GM12873 (cell line): ENCODE measurements around the gene DIP2A.

Source experiments
- CTCF ChIP-seq: IDR thresholded peaks from 2 replicates; pipeline ENCODE4 v1.5.1; 2012; ENCODE audit warnings: low read depth, mild to moderate bottlenecking, moderate library complexity, low read length, control low read depth; ENCODE audit not compliant: insufficient read depth; ENCODE audit errors: missing control alignments

DIP2A gene

DNA sequence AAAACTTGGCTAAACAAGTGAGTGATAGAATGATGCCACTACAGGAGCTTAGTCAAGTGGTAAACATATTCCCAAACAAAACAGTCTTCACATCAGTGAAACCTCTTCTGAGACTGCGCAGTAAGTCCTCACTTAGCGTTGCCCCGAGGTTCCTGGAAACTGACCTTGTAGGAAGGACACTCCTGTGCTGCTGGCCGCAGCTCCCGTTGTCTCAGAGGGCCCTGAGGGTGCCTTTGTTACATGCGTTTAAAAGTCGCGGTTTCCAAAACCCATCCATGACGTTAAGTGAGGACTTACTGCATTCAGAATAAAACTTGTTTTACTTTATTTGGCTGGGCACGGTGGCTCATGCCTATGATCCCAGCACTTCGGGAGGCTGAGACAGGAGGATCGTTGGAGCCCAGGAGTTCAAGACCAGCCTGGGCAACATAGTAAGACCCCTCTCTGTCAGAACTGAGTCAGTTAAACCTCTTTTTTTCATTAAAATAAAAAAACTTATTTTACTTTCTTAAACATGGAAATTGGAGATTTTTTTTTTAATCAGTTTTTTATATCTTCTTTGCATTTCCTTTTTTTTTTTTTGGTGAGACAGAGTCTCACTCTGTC is 36.0 kb upstream of the DIP2A start:
- TF ChIP-seq CTCF, result no peak

DNA sequence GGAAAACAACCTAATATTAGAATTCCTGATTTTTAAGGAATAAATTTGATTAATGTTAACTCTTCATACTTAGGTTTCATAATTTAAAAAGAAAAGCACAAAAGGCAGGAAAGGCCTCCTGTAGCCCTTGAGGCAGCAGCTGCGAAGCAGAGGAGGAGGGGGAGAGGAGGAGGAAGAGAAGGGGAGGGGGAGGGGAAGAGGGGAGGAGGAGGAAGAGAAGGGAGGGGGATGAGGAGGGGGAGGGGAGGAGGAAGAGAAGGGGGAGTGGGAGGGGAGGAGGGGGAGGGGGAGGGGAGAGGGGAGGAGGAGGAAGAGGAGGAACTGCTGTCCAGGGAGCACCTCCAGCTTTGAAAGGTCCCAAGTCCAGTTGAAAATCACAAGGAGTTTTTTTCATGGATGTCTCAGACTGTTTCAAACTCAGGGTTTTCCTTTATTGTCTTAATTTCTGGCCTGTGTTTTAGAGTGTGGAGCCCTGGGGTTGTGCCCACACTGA is 35.1 kb upstream of the DIP2A start:
- no peak for TF ChIP-seq CTCF

DNA sequence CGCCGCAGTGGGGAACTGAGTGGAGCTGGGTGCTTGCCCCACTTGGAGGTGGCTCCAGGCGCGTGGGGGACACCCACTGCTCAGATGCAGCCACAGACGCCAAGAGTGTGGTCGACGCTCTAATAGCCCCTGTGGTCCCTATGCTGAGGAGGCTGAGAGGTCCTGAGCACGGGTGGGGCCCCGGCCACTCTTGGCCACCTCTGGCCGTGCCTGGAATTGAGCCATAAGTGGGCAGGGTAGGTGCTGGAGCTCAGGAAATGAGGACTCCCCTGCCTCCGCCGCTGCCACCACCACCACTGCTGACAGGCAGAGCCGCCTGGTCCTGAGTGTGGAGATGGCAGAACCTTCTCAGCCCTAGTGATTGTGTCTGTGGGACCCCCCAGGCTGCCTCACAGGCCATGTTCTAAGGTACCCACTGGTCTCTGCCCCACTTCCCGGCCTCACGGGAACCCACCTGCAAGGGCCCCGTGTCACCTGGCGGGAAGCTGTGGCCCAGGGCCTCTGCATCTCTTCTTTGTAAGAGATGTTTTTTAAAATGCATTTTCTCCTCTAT is 34.6 kb upstream of the DIP2A start:
- TF ChIP-seq CTCF, result no peak

DNA sequence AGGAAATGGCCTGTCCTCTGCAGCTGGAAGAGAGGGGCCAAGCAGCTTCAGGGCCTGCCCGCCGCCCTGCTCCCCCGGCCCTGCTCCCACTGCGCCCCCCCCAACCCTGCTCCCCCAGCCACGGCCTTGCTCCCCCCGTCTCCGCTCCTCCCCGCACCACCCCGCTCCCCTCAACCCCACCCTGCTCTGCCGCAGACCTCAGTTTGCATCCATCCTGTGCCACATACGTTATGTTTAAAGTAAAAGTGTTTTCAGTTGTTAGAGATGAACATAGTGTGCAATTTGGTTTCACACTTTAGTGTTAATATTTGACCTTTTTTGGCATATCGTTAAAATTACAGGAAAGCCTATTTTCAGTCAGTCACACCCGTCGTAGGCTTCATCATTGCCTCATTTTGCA is 34.1 kb upstream of the DIP2A start:
- TF ChIP-seq CTCF, result no peak

GRCh38 chr21:46425041-46425440 is 33.6 kb upstream of the DIP2A start:
- TF ChIP-seq CTCF, result no peak

GRCh38 chr21:46425571-46425970 is 33.1 kb upstream of the DIP2A start:
- no peak for TF ChIP-seq CTCF

- TF ChIP-seq CTCF, result no peak
Observed at GRCh38 chr21:46426313-46427046, 32.2 kb upstream of the DIP2A start.
